ENCODE data around the gene PLAC9.

Gene PLAC9

DNA sequence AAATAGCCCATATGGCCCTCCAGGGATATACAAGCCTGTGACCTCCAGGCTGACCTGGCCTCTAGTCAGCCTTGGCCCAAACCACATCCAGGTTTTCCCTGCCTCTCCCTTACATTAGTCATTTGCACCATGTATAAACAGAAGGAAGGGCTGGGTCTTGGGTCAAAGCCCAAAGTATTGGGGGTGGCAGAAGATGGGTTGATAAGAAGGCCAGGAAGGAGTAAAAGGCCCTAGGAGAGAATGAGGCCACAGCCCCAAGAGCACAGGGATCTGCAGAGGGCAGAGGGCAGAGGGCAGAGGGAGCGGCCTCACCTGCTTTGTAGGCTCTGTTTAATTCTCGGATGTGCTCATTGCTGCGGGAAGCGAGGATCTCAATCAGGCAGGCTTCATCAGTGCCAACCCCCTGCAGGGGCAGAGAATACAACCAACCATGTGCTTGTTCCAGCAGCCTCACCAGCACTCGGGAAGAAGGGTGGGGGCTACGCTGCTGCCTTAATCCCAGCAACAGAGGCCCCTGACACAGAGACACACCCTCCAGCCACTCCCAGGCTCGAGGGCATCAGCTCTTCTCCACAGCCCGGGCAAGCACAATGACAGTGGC lies 31.3 kb downstream of the PLAC9 start:
- Histone ChIP-seq H3K9ac (ENCODE audit: low read length) (no peak overlapping the region), H3K27ac (ENCODE audit: low read depth, low read length) (no peak overlapping the region), H3K27me3 (ENCODE audit: control insufficient read depth in 1 of 2, insufficient read depth in 2 of 2, low read length in 2 of 2) (no peaks in the 10 kb centered on the region), H3K36me3 (ENCODE audit: insufficient read depth, low read length) (peaks cover 73% of the 10 kb centered on the region), H3K4me1 (ENCODE audit: insufficient read depth, low read length) (peaks cover 26% of the 10 kb centered on the region), H3K4me3 (ENCODE audit: low read depth in 1 of 2, low read length in 2 of 2) (no peak overlapping the region), H3K9me3 (ENCODE audit: low read length) (no peaks in the 10 kb centered on the region)

DNA sequence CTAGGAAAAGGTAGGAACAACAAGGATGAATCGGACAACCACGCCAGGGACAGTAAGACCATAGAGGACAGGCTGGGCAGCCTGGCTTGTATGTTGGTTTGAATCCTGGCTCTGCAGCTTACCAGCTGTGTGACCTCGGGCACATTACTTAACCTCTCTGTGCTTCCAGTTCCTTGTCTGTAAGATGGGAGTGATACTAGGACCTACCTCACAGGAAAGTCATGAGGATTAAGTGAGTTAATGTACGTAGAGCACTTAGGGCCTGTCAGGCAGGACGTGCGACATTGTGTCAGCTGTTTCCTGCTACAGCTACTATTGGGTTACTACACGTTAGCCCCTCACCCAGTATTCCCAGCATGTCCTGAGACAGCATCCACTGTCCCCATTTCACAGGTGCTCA lies 32.1 kb downstream of the PLAC9 start:
- H3K9me3 ChIP-seq (ENCODE audit: low read length), result no peaks in the 10 kb centered on the region
- H3K9ac ChIP-seq (ENCODE audit: low read length), result no peak overlapping the region
- no peak overlapping the region for H3K4me3 ChIP-seq (ENCODE audit: low read depth in 1 of 2, low read length in 2 of 2)
- peaks cover 67% of the 10 kb centered on the region for H3K36me3 ChIP-seq (ENCODE audit: insufficient read depth, low read length)
- no peaks in the 10 kb centered on the region for H3K27me3 ChIP-seq (ENCODE audit: control insufficient read depth in 1 of 2, insufficient read depth in 2 of 2, low read length in 2 of 2)
- H3K4me1 ChIP-seq (ENCODE audit: insufficient read depth, low read length), result peaks cover 23% of the 10 kb centered on the region
- H3K27ac ChIP-seq (ENCODE audit: low read depth, low read length), result no peak overlapping the region

DNA sequence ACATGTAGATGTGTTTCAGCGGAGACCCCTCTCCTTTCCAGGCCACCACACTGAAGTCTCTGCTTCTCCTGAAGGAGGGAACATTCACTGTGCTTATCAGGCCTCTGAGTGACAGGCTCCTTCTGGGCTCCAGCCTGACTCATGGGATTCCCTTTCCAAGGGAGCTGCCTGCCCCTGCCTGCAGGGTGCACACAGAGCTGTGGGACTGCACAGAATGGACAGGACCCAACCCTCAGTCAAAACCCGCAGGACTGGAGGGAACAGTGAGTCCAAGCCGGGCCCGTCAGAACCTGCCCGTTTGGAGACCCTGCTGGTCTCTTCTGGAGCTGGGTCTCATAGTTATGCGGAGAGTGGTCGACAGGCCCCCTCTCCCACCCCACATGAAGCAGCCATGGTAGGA lies 32.6 kb downstream of the PLAC9 start:
- H3K27me3 ChIP-seq (ENCODE audit: control insufficient read depth in 1 of 2, insufficient read depth in 2 of 2, low read length in 2 of 2), result no peaks in the 10 kb centered on the region
- H3K9ac ChIP-seq (ENCODE audit: low read length), result no peak overlapping the region
- no peaks in the 10 kb centered on the region for H3K9me3 ChIP-seq (ENCODE audit: low read length)
- H3K4me3 ChIP-seq (ENCODE audit: low read depth in 1 of 2, low read length in 2 of 2), result no peak overlapping the region
- H3K36me3 ChIP-seq (ENCODE audit: insufficient read depth, low read length), result peaks cover 62% of the 10 kb centered on the region
- peak overlapping the region; percentile 12 for H3K27ac ChIP-seq (ENCODE audit: low read depth, low read length)
- H3K4me1 ChIP-seq (ENCODE audit: insufficient read depth, low read length), result peaks cover 22% of the 10 kb centered on the region

DNA sequence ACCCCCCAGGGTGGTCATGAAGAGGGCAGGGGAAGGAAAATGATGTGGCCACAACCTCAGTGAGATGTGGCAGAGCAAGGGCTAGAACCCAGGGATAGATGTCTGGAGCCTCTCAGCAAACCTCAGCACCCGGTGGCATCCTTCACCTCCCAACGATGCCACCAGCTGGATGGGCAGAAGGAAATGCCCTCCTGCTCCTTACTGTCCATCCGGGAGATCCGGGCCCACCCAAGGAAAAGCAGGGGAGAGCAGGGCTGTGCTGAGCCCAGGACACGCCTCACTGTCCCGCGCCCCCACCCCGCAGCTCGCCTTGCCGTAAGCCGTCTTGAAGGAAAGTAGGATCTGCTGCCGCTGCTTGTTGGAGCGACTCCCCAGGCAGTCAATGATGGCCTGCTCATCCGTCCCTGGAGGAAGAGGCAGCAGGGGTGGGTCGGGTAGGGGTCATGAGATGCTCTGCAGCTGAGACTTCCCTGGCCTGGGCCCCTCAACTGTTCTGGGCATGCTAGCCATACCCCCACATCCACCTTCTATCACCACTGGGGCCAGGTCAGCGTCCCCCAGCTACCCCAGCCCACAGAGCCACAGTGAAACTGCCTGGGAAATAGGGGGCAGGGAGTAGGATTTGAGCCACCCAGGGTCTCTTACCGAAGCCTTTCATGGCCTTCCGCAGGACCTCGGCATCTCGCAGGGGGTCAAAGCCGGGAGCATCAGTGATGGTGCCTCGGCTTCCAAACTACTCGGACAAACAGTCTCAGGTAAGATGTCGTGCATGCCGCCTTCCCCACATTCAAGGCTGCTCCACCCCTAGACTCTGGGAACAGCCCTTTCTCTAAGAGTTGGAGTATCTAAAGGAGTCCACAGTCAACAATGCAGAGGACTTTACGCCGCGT lies 34.3 kb downstream of the PLAC9 start:
- Histone ChIP-seq H3K4me3 (ENCODE audit: low read depth in 1 of 2, low read length in 2 of 2) (no peak overlapping the region), H3K27me3 (ENCODE audit: control insufficient read depth in 1 of 2, insufficient read depth in 2 of 2, low read length in 2 of 2) (no peaks in the 10 kb centered on the region), H3K9ac (ENCODE audit: low read length) (no peak overlapping the region), H3K27ac (ENCODE audit: low read depth, low read length) (no peak overlapping the region), H3K36me3 (ENCODE audit: insufficient read depth, low read length) (peaks cover 63% of the 10 kb centered on the region), H3K9me3 (ENCODE audit: low read length) (no peaks in the 10 kb centered on the region), H3K4me1 (ENCODE audit: insufficient read depth, low read length) (peaks cover 22% of the 10 kb centered on the region)

DNA sequence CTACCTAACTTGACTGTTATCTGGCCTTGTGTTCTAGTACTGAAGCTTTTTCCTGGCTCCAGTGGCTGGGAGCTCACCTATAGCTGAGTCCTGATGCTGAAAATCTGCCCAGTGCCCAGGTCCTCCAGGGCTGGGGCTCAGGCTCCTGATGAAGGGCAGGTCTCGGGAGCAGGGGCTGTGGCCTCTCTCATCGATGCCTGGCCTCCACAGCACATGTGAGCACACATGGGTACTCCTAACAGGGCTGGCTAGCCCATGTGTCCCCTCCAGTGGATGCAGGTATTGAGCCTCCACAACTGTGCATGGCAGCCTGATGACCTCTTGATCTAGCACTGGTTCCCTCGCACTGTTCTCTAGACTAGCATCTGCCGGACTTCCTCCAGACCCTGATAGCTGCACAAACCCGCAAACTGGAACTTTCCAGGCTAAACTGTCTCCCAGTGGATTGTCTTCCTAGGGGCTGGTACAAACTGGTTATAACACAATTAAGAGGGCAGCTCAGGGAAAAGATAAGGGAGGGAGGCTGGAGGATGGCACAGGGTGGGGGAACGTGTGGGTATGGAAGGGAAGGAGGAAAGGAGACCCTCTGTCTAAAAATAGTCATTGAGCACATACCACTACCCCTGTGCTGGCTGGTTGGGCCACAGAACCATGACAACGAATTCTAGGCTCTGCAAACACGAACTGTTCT lies 35.1 kb downstream of the PLAC9 start:
- no peak overlapping the region for H3K9ac ChIP-seq (ENCODE audit: low read length)
- H3K27me3 ChIP-seq (ENCODE audit: control insufficient read depth in 1 of 2, insufficient read depth in 2 of 2, low read length in 2 of 2), result no peaks in the 10 kb centered on the region
- H3K9me3 ChIP-seq (ENCODE audit: low read length), result no peaks in the 10 kb centered on the region
- peaks cover 22% of the 10 kb centered on the region for H3K4me1 ChIP-seq (ENCODE audit: insufficient read depth, low read length)
- peaks cover 62% of the 10 kb centered on the region for H3K36me3 ChIP-seq (ENCODE audit: insufficient read depth, low read length)
- H3K27ac ChIP-seq (ENCODE audit: low read depth, low read length), result no peak overlapping the region
- no peak overlapping the region for H3K4me3 ChIP-seq (ENCODE audit: low read depth in 1 of 2, low read length in 2 of 2)

DNA sequence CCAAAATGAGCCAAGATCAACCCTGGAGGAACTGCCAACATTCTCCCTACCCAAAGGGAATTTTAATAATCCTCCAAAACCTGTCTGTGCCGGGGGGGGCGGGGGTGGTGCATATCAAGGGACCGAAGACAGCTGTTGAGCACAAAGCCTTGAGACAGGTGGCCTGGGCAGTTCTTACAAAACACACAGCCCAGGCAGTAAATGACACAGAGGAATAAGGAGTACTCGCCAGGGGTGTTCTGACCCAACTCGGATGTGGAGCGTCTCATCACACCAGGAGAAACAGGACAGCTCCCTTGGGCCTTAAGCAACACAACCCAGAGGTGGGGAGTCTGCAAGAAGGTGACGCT lies 35.6 kb downstream of the PLAC9 start:
- H3K27ac ChIP-seq (ENCODE audit: low read depth, low read length), result no peak overlapping the region

DNA sequence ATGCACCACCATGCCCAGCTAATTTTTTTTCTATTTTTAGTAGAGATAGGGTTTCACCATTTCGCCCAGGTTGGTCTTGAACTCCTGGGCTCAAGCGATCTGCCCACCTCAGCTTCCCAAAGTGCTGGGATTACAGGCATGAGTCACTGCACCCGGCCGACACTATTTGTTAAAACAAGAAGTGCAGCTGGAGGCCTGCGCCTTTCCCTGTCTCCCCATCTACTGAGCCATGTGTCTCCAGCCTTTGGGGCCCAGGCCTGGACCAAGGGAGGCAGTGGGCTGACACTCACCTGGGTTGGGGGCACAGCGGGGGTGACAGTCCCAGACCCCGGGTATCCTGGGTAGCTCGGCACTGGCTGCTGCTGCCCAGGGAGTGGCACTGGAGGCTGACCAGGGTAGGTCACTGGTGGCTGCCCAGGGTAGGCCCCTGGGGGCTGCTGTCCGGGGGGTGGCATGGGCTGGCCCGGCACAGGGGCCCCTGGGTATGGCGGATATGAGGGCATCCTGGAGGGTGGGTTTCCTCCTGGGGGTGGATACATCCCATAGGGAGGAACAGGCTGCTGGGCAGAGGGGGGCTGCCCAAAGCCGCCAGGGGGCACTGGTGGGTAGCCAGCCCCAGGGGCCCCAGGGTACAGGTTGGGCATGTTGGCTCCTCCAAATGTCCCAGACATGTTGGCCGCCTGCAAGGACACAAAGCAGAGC lies 36.3 kb downstream of the PLAC9 start:
- Histone ChIP-seq H3K4me1 (ENCODE audit: insufficient read depth, low read length) (peaks cover 22% of the 10 kb centered on the region), H3K27ac (ENCODE audit: low read depth, low read length) (no peak overlapping the region), H3K36me3 (ENCODE audit: insufficient read depth, low read length) (peaks cover 60% of the 10 kb centered on the region), H3K9me3 (ENCODE audit: low read length) (no peaks in the 10 kb centered on the region), H3K27me3 (ENCODE audit: control insufficient read depth in 1 of 2, insufficient read depth in 2 of 2, low read length in 2 of 2) (no peaks in the 10 kb centered on the region), H3K9ac (ENCODE audit: low read length) (no peak overlapping the region), H3K4me3 (ENCODE audit: low read depth in 1 of 2, low read length in 2 of 2) (no peak overlapping the region)

More for the DNA sequence above, 35.6 kb downstream of the PLAC9 start:
- Histone ChIP-seq H3K4me1 (ENCODE audit: insufficient read depth, low read length) (peaks cover 24% of the 10 kb centered on the region), H3K4me3 (ENCODE audit: low read depth in 1 of 2, low read length in 2 of 2) (no peak overlapping the region), H3K36me3 (ENCODE audit: insufficient read depth, low read length) (peaks cover 62% of the 10 kb centered on the region), H3K27me3 (ENCODE audit: control insufficient read depth in 1 of 2, insufficient read depth in 2 of 2, low read length in 2 of 2) (no peaks in the 10 kb centered on the region), H3K9me3 (ENCODE audit: low read length) (no peaks in the 10 kb centered on the region), H3K9ac (ENCODE audit: low read length) (no peak overlapping the region)

DNA sequence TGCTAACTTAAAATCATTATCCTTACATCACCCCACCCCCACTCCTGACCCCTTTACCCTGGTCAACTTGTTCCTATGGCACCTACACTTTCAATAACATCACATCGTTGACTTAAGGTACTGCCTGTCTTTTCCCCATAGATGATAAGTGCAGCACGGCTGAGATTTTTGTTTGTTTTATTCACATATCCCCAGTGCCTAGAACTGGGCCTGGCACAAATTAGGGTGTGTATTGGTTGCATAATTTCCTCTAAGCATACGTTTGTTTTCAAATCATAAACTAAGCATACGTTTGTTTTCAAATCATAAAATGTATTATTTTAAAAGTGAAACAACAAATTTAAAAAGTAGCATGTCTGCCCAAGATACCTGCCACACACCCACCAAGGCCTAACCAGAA lies 37.5 kb downstream of the PLAC9 start:
- Histone ChIP-seq H3K9ac (ENCODE audit: low read length) (no peak overlapping the region), H3K27ac (ENCODE audit: low read depth, low read length) (no peak overlapping the region), H3K27me3 (ENCODE audit: control insufficient read depth in 1 of 2, insufficient read depth in 2 of 2, low read length in 2 of 2) (no peaks in the 10 kb centered on the region), H3K36me3 (ENCODE audit: insufficient read depth, low read length) (peaks cover 50% of the 10 kb centered on the region), H3K4me3 (ENCODE audit: low read depth in 1 of 2, low read length in 2 of 2) (no peak overlapping the region), H3K9me3 (ENCODE audit: low read length) (no peaks in the 10 kb centered on the region), H3K4me1 (ENCODE audit: insufficient read depth, low read length) (peaks cover 16% of the 10 kb centered on the region)

DNA sequence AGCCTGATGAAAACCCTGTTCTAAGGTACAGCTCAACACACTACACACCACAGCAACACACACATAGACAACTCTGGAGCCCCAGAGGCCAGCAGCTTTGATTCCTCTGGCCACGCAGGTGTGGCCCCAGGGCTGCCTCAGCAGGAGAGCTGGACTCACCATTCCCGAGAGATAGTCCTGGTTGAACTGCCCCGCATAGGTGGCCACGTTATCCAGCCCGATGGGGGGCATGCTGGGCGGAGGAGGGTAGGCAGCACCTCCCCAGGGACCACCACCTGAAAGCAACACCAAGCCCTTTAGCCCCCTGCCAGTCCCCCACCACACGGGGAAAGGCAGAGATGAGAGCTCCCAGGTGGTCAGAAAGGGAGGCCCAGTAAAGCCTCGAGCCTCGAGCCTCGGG lies 38.1 kb downstream of the PLAC9 start:
- Histone ChIP-seq H3K9me3 (ENCODE audit: low read length) (no peaks in the 10 kb centered on the region), H3K36me3 (ENCODE audit: insufficient read depth, low read length) (peaks cover 47% of the 10 kb centered on the region), H3K9ac (ENCODE audit: low read length) (no peak overlapping the region), H3K27ac (ENCODE audit: low read depth, low read length) (no peak overlapping the region), H3K27me3 (ENCODE audit: control insufficient read depth in 1 of 2, insufficient read depth in 2 of 2, low read length in 2 of 2) (no peaks in the 10 kb centered on the region), H3K4me1 (ENCODE audit: insufficient read depth, low read length) (peaks cover 16% of the 10 kb centered on the region), H3K4me3 (ENCODE audit: low read depth in 1 of 2, low read length in 2 of 2) (no peak overlapping the region)

DNA sequence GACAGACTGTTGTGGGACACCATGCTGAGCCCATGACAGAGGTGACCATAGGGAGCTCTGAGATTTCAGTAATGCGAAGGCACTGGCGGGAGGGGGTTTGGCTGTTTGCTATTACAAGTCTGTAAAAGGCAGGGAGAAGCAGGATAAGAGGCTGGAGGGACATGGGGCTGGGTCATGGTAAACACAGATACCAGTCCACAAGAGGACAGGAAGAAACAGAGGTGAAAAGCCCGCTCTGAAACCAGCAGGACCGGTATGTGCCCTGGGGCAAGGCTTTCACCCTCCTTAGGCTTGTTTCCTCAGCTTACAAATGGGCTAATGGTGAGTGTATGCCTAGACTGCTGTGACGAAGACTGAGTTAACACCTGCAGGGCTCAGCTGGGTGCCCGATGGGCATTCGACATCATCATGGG lies 38.7 kb downstream of the PLAC9 start:
- no peaks in the 10 kb centered on the region for H3K27me3 ChIP-seq (ENCODE audit: control insufficient read depth in 1 of 2, insufficient read depth in 2 of 2, low read length in 2 of 2)
- no peak overlapping the region for H3K9ac ChIP-seq (ENCODE audit: low read length)
- no peaks in the 10 kb centered on the region for H3K9me3 ChIP-seq (ENCODE audit: low read length)
- no peak overlapping the region for H3K27ac ChIP-seq (ENCODE audit: low read depth, low read length)
- peaks cover 16% of the 10 kb centered on the region for H3K4me1 ChIP-seq (ENCODE audit: insufficient read depth, low read length)
- H3K4me3 ChIP-seq (ENCODE audit: low read depth in 1 of 2, low read length in 2 of 2), result no peak overlapping the region
- peaks cover 42% of the 10 kb centered on the region for H3K36me3 ChIP-seq (ENCODE audit: insufficient read depth, low read length)

DNA sequence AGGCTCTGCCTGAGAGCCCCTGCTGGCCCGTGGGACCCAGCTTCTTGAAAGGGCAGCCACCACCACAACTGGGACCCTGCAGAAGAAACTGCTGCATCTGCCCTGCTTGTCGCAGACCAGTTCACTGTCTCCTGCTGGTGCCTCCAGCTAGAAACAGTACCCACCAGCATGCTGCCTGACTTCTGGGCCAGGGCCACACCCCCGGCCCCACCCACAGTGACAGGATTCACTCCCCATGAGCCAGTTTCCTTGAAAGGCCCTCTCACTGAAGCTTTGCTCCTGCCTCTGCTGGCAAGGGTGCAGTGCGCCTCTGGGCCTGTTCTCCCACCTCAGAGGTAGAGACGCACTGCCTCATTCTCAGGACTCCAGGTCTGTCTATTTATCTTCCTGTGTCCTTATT lies 40.4 kb downstream of the PLAC9 start:
- Histone ChIP-seq H3K4me3 (ENCODE audit: low read depth in 1 of 2, low read length in 2 of 2) (no peak overlapping the region), H3K9ac (ENCODE audit: low read length) (no peak overlapping the region), H3K9me3 (ENCODE audit: low read length) (no peaks in the 10 kb centered on the region), H3K27ac (ENCODE audit: low read depth, low read length) (no peak overlapping the region), H3K27me3 (ENCODE audit: control insufficient read depth in 1 of 2, insufficient read depth in 2 of 2, low read length in 2 of 2) (no peaks in the 10 kb centered on the region), H3K4me1 (ENCODE audit: insufficient read depth, low read length) (peaks cover 22% of the 10 kb centered on the region), H3K36me3 (ENCODE audit: insufficient read depth, low read length) (peaks cover 38% of the 10 kb centered on the region)
